ENCODE results near the gene PACSIN2. TPM values are rescaled to one million over a fixed set of nuclear protein-coding genes. Genes with fewer than 3 reads are reported as not detected.

PACSIN2 gene
- total RNA-seq, 2 donors from 2014 or later, result 71.8 to 85.6 TPM

GRCh38 chr22:42831712-42832111 is 183.2 kb downstream of the PACSIN2 start:
- DNase-seq (ENCODE audit: low spot score), result no peak

GRCh38 chr22:42830161-42830560 is 184.8 kb downstream of the PACSIN2 start:
- intact Hi-C loops (cut with DNase I), result no loop called here

More at GRCh38 chr22:42831712-42832111, 183.2 kb downstream of the PACSIN2 start:
- intact Hi-C loops (cut with DNase I), result no loop called here

GRCh38 chr22:42829302-42829701 is 185.6 kb downstream of the PACSIN2 start:
- intact Hi-C loops (cut with DNase I), result no loop called here
- DNase-seq (ENCODE audit: low spot score), result no peak

More at GRCh38 chr22:42830161-42830560, 184.8 kb downstream of the PACSIN2 start:
- no peak for DNase-seq (ENCODE audit: low spot score)

DNA sequence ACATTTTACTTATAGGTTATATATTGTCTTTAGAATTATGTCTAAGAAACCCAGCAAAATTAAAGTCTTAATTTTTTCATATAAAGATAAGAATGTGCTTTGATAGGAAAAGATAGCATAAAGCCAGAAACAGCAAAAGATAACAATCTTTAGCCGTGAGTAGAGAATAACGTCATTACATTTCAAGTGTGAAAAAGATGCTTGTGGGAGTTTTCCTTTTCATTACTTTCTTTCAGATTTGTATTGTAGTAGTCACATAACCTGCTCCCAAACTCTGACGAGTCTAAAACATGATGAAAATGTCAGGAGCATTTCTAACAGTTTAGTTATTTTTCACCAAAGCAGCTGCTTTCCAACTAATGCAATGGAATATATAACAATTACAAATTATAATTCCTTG is 189.2 kb downstream of the PACSIN2 start:
- no peak for DNase-seq (ENCODE audit: low spot score)
- intact Hi-C loops (cut with DNase I), result no loop called here

DNA sequence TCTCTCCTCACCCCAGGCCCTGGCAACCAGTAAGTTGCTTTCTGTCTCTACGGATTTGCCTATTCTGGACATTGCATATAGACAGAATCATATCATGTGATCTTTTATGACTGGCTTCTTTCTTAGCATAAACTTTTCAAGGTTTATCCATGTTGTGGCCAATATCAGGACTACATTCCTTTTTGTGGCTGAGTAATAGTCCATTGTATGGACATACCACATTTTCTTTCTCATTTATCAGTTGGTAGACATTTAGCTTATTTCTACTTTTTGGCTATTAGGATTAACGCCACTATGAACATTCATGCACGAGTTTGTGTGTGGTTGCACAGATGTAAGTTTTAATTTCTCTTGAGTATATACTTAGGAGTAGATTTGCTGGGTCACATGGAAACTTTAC is 193.6 kb downstream of the PACSIN2 start:
- intact Hi-C loops (cut with DNase I), result no loop called here
- DNase-seq (ENCODE audit: low spot score), result no peak

DNA sequence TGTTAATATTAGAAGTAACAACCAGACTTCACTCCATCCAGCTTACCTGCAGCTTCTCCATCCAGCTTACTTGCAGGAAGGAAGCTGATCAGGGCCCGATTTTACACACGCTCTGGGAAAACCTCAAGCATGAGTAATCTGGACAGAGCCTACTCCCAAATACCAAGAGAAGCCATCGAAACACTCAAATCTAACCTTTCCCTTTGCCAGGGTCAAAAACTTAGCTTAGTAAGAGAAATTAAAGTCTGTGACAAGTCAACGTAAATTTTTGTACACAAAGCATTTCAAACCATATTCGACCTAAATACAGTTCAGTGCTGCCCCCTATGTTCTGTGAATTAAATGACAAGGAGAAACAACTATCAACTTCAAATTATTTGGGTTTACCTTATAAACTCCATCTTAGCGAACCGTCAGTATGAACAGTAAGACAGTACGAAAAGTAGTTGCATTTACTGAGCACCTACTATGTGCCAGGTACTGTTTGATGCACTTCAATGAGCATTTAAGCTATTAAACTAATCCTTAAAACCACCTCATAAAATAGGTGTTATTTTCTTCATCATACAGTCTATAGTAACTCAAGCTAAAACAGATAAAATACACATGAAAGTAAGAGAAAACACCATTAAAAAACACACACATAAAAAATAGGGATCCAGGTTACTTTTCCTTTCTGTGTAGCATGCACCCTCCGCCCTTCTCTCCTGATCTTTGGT is 194.7 kb downstream of the PACSIN2 start:
- intact Hi-C loops (cut with DNase I), result no loop called here

More for the DNA sequence above, 194.7 kb downstream of the PACSIN2 start:
- DNase-seq (ENCODE audit: low spot score), result no peak

Other genes with a start within 250 kb of the PACSIN2 start
- 10 to 100 TPM; 36.9 to 53.0 TPM for gene ARFGAP3, start 157.9 kb downstream of the PACSIN2 start, total RNA-seq
- gene TTLL1, start 74.2 kb upstream of the PACSIN2 start, total RNA-seq, result 1 to 10 TPM; 5.0 to 7.2 TPM
- gene BIK, start 95.6 kb upstream of the PACSIN2 start, total RNA-seq, result not detected
- 10 to 100 TPM in 1 of 2 donors, 1 to 10 TPM in 1; 8.9 to 10.2 TPM for gene MCAT, start 128.2 kb upstream of the PACSIN2 start, total RNA-seq
- gene TSPO, start 136.4 kb upstream of the PACSIN2 start, total RNA-seq, result 10 to 100 TPM; 75.1 to 84.3 TPM
- 10 to 100 TPM; 13.9 to 16.0 TPM for gene TTLL12, start 172.0 kb upstream of the PACSIN2 start, total RNA-seq

Data from posterior vena cava (tissue), 2 donors.